ENCODE results near the gene CTAGE4. TPM values are rescaled to one million over a fixed set of nuclear protein-coding genes. Genes with fewer than 3 reads are reported as not detected.
"Not testable (repeated sequence)": the region's sequence is repeated elsewhere in the genome, so short reads cannot be mapped to it uniquely, and the experiment has no call there.

The CTAGE4 gene, protein sequence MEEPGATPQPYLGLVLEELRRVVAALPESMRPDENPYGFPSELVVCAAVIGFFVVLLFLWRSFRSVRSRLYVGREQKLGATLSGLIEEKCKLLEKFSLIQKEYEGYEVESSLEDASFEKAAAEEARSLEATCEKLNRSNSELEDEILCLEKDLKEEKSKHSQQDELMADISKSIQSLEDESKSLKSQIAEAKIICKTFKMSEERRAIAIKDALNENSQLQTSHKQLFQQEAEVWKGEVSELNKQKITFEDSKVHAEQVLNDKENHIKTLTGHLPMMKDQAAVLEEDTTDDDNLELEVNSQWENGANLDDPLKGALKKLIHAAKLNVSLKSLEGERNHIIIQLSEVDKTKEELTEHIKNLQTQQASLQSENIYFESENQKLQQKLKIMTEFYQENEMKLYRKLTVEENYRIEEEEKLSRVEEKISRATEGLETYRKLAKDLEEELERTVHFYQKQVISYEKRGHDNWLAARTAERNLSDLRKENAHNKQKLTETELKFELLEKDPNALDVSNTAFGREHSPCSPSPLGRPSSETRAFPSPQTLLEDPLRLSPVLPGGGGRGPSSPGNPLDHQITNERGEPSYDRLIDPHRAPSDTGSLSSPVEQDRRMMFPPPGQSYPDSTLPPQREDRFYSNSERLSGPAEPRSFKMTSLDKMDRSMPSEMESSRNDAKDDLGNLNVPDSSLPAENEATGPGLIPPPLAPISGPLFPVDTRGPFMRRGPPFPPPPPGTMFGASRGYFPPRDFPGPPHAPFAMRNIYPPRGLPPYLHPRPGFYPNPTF
- total RNA-seq (2011; cell fraction: chromatin; rRNA removed; ENCODE audit: low replicate concordance), result 0.18 TPM in 1 of 2 replicates, not detected in the other
- not detected in 2 replicates for total RNA-seq (2011; cell fraction: nucleolus; rRNA removed)
- not detected in 2 replicates for total RNA-seq (2011; cell fraction: nucleoplasm; rRNA removed)
- total RNA-seq (2014; rRNA removed), result not detected in 2 replicates
- not detected in 2 replicates for total RNA-seq (2014; rRNA removed; fragmentation: Illumina TruSeq; extraction: Trizol)
- total RNA-seq (2015; rRNA removed; fragmentation: Illumina TruSeq; extraction: Trizol), result 0.04 TPM in 1 of 2 replicates, not detected in the other
- 0.07 TPM in 1 of 2 replicates, not detected in the other for total RNA-seq (2021)
- polyA plus RNA-seq (2011; rRNA removed), result 0.08 and 0.17 TPM in 2 replicates
- not detected in 2 replicates for polyA plus RNA-seq (2011; cell fraction: cytosol; rRNA removed)
- polyA plus RNA-seq (2011; cell fraction: nucleus; rRNA removed), result 0.07 and 0.11 TPM in 2 replicates
- 0.06 TPM in 1 of 2 replicates, not detected in the other for polyA plus RNA-seq (2012)
- polyA plus RNA-seq (2014; fragmentation: Illumina TruSeq; extraction: Trizol), result not detected in 2 replicates
- polyA plus RNA-seq (2014; fragmentation: Nextera tagmentation; extraction: Ambion mirVana), result not detected
- polyA plus RNA-seq (2014; rRNA removed), result 0.07 TPM in 1 of 2 replicates, not detected in the other
- not detected in 2 replicates for polyA minus RNA-seq (2011; rRNA and poly(A)+ RNA removed)
- not detected in 2 replicates for polyA minus RNA-seq (2011; cell fraction: cytosol; rRNA and poly(A)+ RNA removed)
- 0.40 TPM in 1 of 2 replicates, not detected in the other for polyA minus RNA-seq (2011; cell fraction: nucleus; rRNA and poly(A)+ RNA removed)
- not detected for Bru-seq, nascent RNA
- not detected for BruChase-seq, experiment 1, labeled RNA remaining after a 2-hour chase
- BruChase-seq, experiment 2, labeled RNA remaining after a 6-hour chase, result not detected
- long read RNA-seq, experiment 1, result 0 reads
- long read RNA-seq, experiment 2, result 0 reads
- long read RNA-seq, experiment 3, result 0 reads

DNA sequence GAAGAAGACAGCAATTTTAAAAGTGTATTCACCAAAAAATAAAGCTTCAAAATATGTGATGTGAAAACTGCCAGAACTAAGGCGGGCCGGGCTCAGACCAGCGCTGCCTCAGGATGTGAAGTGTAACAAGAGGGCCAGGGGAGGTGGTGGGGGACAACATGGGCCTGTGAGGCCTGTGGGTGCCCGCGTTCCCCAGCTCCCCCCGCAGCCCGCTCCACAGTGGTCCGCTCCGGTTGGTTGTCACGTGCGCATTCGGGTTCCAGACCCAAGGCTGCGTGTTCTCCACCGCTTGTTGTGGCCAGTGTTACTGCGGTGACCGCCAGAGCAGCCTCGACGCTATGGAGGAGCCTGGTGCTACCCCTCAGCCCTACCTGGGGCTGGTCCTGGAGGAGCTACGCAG lies at the start of gene CTAGE4:
CTAGE4 (plus strand) TSS at position 301 of the 400 bp plus-strand sequence; CDS start at position 339, 38 bp downstream.
- DNase-seq (ENCODE audit: extremely low read depth in 1 of 4, low spot score in 3 of 4); POLR2A ChIA-PET; H3K9me1 ChIP-seq (ENCODE audit: control insufficient read depth, insufficient read depth, low read length); H3K4me1 ChIP-seq (replicated peaks in 1 of 2; ENCODE audit: control insufficient read depth in 2 of 2, insufficient read depth in 2 of 2, low read length in 2 of 2); BruUV-seq (replicated peaks); intact Hi-C loops (cut with micrococcal nuclease); FAIRE-seq; H3K27ac ChIP-seq (ENCODE audit: extremely low read depth, low read depth, low read length); H2AFZ ChIP-seq (ENCODE audit: low read depth, low read length); H3K9ac ChIP-seq (ENCODE audit: insufficient read depth in 1 of 2, low read depth in 2 of 2, low read length in 2 of 2); H3K27me3 ChIP-seq (ENCODE audit: control insufficient read depth in 2 of 2, insufficient read depth in 2 of 2, low read length in 2 of 2); H4K20me1 ChIP-seq (replicated peaks; ENCODE audit: control insufficient read depth, insufficient read depth, low read length); H3K4me2 ChIP-seq (ENCODE audit: insufficient read depth, low read length); H3K79me2 ChIP-seq (ENCODE audit: control insufficient read depth, insufficient read depth, low read length); CTCF ChIA-PET (ENCODE audit: low intra/inter-chr PET ratio); in situ Hi-C loops (cut with MboI); H3K4me3 ChIP-seq; H3K36me3 ChIP-seq (ENCODE audit: control insufficient read depth, insufficient read depth, low read length); ATAC-seq; H3K9me3 ChIP-seq (replicated peaks; ENCODE audit: control insufficient read depth, insufficient read depth, low read depth, low read length): not testable (repeated sequence)
- no CpG with 5 or more reads among the region's 19 CpGs for WGBS (ENCODE audit: insufficient coverage, low coverage, missing lambda C conversion rate)

Measured in K562 (cell line).